Epithelial cell of esophagus (primary cell): Measurements from ENCODE around the gene PRKG1.
"Not testable (repeated sequence)": the region's sequence is repeated elsewhere in the genome, so short reads cannot be mapped to it uniquely, and the experiment has no call there.

ENCODE experiments used
- DNase-seq: peaks from one replicate; pipeline ENCODE4 v3.0.0; 2010; ENCODE audit warnings: low read depth
- H3K4me3 ChIP-seq: 2 replicates; pipeline ENCODE4 v1.5.1; 2011; ENCODE audit warnings: mild to moderate bottlenecking, low read length, control low read depth
- TF ChIP-seq, protein P1 (sequence below): IDR thresholded peaks from 2 replicates; pipeline ENCODE4 v1.5.1; 2011; ENCODE audit warnings: low read depth, mild to moderate bottlenecking, low read length, control low read depth, inconsistent platforms; ENCODE audit not compliant: insufficient read depth; ENCODE audit errors: missing control alignments

The PRKG1 gene

DNA sequence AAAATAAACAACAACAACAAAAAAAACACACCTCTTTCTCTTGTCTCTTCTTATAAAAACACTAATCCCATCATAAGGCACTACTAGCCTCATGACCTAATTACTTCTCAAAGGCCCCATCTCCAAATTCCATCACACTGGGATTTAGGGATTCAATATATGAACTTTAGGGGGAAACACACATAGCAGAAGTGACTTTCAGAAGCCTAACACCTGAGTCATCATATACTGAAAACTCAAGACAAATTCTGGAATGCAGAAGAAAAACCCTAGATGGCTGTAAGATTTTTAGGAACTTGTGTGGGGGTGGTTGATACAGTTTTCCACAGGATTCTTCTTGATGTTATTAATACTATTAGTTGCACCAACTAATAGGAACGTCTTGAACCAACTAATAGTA, 658.8 kb downstream of the PRKG1 start:
- no peak overlapping the region for H3K4me3 ChIP-seq
- TF ChIP-seq, protein P1, sequence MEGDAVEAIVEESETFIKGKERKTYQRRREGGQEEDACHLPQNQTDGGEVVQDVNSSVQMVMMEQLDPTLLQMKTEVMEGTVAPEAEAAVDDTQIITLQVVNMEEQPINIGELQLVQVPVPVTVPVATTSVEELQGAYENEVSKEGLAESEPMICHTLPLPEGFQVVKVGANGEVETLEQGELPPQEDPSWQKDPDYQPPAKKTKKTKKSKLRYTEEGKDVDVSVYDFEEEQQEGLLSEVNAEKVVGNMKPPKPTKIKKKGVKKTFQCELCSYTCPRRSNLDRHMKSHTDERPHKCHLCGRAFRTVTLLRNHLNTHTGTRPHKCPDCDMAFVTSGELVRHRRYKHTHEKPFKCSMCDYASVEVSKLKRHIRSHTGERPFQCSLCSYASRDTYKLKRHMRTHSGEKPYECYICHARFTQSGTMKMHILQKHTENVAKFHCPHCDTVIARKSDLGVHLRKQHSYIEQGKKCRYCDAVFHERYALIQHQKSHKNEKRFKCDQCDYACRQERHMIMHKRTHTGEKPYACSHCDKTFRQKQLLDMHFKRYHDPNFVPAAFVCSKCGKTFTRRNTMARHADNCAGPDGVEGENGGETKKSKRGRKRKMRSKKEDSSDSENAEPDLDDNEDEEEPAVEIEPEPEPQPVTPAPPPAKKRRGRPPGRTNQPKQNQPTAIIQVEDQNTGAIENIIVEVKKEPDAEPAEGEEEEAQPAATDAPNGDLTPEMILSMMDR: no peak
- no peak for DNase-seq

DNA sequence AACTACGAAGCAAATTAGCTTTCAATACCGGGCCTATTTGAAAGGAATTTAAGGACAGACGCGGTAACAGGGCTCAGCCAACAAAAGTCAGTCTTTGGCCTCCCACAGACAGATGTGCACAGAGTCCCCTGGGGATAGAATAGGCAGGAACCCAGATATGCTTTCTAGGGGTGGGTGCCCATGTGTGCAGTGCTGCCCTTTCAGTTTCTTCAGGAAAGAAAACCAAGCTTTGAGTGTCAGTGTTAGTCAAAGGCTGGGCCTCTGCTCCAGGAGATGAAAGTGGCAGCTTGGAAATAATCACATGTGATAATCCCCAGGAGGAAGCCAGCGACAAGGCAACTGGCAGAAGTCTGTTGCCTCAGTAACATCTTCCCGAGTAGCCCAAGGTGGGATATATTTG, 668.9 kb downstream of the PRKG1 start:
- no peak for DNase-seq
- TF ChIP-seq, protein P1: no peak

DNA sequence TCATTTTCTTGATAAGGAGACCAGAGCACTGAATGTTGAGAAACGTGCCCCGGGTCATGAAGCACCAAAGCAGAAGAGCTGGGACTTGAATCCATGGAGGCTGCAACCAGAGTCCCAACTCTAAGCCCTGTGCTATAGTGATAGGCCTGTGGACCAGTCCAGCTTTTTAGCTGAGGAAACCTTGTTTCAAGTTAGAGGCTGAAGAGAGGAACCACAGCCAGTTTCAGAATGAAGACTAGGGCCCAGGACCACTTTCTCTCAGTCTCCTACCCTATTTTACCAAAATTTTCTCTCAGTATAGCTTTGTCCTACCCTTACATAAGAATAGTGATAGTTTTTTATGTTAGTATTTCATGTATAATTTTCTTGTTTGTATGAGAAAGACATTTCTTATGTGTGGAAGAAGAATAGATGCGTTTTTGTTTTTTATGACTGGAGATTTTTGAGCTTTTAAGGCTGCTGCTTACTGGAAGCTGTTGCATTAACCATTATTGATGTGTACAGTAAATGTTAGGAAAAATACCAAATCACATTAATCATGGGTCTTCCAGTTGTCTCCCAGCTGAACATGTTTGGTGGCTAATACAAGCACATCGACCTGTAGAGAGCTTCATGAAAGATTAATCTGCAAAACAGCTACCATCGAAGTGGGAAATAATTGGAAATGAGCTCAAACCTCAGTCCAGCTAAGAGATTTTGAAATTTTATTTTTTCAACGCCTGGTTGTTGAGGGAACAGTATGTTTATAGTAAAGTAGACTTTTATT, 670.1 kb downstream of the PRKG1 start:
- TF ChIP-seq, protein P1: no peak
- no peak overlapping the region for H3K4me3 ChIP-seq
- DNase-seq: no peak

More for the DNA sequence above, 668.9 kb downstream of the PRKG1 start:
- H3K4me3 ChIP-seq: no peak overlapping the region

DNA sequence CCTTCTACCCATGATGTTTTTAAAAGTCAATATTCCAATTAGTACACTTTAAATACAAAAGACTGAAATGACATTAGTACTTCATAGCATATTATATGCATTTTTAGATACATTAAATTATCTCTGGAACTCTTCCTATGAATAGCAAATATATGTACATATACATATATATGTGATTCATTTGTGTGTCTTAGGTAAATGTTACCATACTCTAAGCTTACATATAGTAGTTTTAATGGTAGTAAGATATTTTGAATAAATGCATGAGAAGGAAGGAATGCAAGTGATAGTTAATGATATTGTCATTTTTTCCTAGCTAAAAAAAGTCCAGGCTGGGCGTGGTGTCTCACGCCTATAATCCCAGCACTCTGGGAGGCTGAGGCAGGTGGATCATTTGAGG, 671.1 kb downstream of the PRKG1 start:
- H3K4me3 ChIP-seq: no peak overlapping the region
- TF ChIP-seq, protein P1: no peak
- DNase-seq: no peak

DNA sequence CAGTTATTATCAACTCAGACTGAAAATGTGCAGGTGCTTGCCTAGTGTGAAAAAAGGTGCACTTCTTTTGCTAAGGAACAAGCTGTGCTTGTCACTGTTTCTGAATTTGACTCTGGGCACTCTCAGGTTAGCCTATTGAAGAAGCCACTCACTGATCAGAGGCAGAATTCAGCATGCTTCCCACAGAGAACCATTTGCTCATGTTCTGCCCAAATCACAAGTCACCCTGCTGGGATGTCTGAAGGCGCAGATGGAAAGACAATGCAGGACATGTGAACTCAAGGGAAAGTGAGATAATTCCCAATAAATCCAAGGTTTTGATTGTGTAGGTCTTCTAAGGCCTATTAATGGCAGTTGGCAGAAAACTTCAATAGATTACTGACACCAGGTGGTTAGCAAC, 672.9 kb downstream of the PRKG1 start:
- H3K4me3 ChIP-seq: no peak overlapping the region
- DNase-seq: no peak
- TF ChIP-seq, protein P1: no peak

DNA sequence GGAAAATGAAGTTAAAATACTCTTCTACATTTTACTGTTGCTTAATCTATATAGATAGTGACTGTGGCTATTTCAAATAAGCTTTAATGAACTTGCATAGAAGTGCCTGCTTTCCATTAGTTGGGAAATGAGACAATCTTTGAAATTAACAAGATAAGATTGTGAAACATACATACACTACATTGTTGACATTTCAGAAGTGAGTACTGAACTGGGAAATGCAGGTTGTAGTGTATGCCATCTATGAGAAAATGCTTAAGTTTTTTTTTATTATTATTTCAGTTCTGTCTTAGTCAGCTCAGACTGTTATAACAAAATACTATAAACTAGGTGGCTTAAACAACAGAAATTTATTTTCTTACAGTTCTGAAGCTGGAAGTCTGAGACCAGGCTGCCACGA, 674.7 kb downstream of the PRKG1 start:
- DNase-seq: no peak
- no peak overlapping the region for H3K4me3 ChIP-seq
- TF ChIP-seq, protein P1: no peak

DNA sequence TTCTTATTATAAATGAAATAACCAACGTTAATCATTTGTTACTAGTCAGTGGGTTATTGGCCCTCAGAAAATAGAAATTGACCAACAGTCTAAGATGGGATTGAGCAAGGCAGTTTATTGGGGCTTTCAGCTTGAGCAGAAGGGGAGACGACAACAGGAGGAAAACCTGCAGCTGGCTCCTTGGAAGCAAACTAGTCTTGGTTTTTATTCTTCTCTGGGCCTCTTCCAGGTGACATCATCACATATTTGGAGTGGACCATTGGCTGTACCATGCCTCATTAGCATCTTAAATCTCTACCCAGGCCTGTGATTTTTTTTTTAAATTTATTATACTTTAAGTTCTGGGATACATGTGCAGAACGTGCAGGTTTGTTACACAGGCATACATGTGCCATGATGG, 684.1 kb downstream of the PRKG1 start:
- TF ChIP-seq, protein P1: no peak
- no peak for DNase-seq
- no peak overlapping the region for H3K4me3 ChIP-seq

DNA sequence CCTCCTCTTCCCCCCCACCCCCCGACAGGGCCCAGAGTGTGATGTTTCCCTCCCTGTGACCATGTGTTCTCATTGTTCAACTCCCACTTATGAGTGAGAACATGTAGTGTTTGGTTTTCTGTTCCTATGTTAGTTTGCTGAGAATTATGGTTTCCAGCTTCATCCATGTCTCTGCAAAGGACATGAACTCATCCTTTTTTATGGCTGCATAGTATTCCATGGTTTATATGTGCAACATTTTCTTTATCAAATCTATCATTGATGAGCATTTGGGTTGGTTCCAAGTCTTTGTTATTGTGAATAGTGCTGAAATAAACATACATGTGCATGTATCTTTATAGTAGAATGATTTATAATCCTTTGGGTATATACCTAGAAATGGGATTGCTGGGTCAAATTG, 684.6 kb downstream of the PRKG1 start:
- DNase-seq, H3K4me3 ChIP-seq: not testable (repeated sequence)
